GM13976 (cell line): Measurements from ENCODE around the gene AGK.

ENCODE experiments used
- DNase-seq: peaks from one replicate; pipeline ENCODE4 v3.0.0; 2012; ENCODE audit warnings: low spot score
- in situ Hi-C: fragments of 300-500 bp; cut with MboI; formaldehyde crosslinking; loops from one replicate; pipeline ENCODE4 v1.12.0; 2022; ENCODE audit warnings: low sequenced_read_pairs, mixed read lengths, inconsistent platforms; ENCODE audit not compliant: unreplicated experiment
- TF ChIP-seq, protein P1 (sequence below): IDR thresholded peaks from 2 replicates; pipeline ENCODE4 v1.5.1; 2012; ENCODE audit warnings: borderline replicate concordance, mild to moderate bottlenecking; ENCODE audit not compliant: insufficient read depth; ENCODE audit errors: extremely low read depth, missing control alignments, control extremely low read depth

Gene AGK

DNA sequence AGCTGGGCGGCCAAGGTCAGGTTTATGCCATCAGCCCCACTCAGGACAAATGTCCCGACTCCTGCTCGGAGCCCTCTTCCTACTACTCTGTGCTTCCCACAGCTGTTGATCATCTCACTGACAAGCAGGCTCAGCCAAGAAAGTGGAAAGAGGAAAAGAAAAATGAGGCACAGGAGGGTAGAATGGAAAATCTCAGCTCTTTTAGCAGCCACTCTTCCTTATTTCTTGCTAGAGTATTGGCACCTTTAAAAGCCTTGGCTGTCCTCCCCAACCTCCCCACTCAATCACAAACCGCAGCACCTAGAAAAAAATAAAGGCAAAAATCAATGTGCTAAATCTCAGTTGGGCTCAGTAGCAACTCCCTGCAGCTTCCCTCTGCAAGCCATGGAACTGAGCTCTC is 35.3 kb upstream of the AGK start:
- no peak for DNase-seq
- TF ChIP-seq, protein P1, sequence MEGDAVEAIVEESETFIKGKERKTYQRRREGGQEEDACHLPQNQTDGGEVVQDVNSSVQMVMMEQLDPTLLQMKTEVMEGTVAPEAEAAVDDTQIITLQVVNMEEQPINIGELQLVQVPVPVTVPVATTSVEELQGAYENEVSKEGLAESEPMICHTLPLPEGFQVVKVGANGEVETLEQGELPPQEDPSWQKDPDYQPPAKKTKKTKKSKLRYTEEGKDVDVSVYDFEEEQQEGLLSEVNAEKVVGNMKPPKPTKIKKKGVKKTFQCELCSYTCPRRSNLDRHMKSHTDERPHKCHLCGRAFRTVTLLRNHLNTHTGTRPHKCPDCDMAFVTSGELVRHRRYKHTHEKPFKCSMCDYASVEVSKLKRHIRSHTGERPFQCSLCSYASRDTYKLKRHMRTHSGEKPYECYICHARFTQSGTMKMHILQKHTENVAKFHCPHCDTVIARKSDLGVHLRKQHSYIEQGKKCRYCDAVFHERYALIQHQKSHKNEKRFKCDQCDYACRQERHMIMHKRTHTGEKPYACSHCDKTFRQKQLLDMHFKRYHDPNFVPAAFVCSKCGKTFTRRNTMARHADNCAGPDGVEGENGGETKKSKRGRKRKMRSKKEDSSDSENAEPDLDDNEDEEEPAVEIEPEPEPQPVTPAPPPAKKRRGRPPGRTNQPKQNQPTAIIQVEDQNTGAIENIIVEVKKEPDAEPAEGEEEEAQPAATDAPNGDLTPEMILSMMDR = no peak
- in situ Hi-C loops = no loop called here

- in situ Hi-C loops = no loop called here
- DNase-seq = no peak
- TF ChIP-seq, protein P1 = no peak
These were observed 31.6 kb upstream of the AGK start for GRCh38 chr7:141519623-141520022.

DNA sequence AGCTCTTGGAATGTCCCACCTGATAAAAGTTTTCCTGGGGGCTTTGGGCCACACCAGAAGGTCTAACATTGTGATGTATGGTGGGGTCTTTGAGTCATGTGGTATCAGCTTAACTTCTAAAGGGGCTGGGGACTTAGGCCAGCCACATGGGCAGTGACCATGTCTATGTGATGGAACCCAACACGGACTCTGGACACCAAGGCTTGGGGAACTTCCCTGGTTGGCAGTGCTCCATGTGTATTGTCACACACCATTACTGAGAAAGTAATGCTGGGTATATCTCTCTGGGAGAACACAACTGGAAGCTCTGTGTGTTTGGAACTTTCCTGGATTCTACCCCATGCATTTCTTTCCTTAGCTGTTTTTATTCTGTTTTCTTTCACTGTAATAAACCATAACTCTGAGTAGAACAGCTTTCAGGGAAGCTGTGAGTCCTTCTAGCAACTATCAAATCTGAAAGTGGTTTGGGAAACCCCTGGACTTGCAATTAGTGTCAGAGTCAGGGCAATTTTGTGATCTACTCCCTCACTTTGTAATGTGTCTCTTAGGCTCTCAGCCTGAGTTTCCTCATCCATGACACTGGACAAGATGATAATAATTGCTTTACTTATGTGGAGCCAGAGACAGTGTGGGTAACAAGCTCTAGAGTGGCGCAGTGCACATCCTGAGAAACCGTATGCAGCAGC is 28.4 kb upstream of the AGK start:
- TF ChIP-seq, protein P1 = no peak
- DNase-seq = no peak
- in situ Hi-C loops = no loop called here

- DNase-seq = no peak
- TF ChIP-seq, protein P1 = no peak
- in situ Hi-C loops = loop anchor here (25.0 kb wide), 1 partner anchor 714 kb away; no protein-coding TSS in a partner anchor
These were observed 25.2 kb upstream of the AGK start for GRCh38 chr7:141525973-141526514.

DNA sequence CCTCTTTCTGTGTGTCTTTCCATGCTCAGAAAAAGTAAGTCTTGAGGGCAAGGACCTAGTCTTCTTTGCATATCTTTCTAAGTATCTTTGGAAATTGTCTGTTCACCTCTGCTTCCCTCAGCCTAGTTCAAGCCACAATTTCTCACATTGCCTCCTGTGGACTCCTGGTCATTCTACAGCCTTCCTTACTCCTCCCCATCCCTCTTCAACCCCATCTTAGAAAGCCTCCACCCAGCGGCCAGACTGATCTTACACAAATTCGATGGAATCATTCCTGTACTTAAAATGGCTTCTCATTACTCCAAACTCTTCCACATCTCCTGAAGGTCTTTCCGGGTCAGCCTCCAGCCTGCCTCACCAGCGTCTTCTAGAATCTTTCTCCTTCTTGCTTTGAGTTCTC is 24.1 kb upstream of the AGK start:
- TF ChIP-seq, protein P1 = no peak
- in situ Hi-C loops = loop anchor here (25.0 kb wide), 1 partner anchor 715 kb away; no protein-coding TSS in a partner anchor
- no peak for DNase-seq

GRCh38 chr7:141528399-141528798 is 22.8 kb upstream of the AGK start:
- TF ChIP-seq, protein P1 = no peak
- no peak for DNase-seq
- in situ Hi-C loops = loop anchor here (25.0 kb wide), 1 partner anchor 716 kb away; no protein-coding TSS in a partner anchor
